Jurkat, Clone E6-1 (cell line): ENCODE results near the gene CYBC1.

ENCODE experiments used
- DNase-seq: peaks from one replicate; pipeline ENCODE4 v3.0.0-alpha.2; 2011; ENCODE audit warnings: low read depth, low spot score
- H3K4me3 ChIP-seq: 2 replicates; pipeline ENCODE4 v1.5.1; 2011; ENCODE audit warnings: mild to moderate bottlenecking, low read length, control low read depth, moderate library complexity

CYBC1 gene

GRCh38 chr17:82399041-82399441 lies 51.5 kb downstream of the CYBC1 start:
- no peak for DNase-seq
- no peak overlapping the region for H3K4me3 ChIP-seq

GRCh38 chr17:82397449-82398335 lies 52.9 kb downstream of the CYBC1 start:
- H3K4me3 ChIP-seq, result no peak overlapping the region
- no peak for DNase-seq

- H3K4me3 ChIP-seq, result no peak overlapping the region
- no peak for DNase-seq
These were observed 53.7 kb downstream of the CYBC1 start for GRCh38 chr17:82396601-82397435.

GRCh38 chr17:82394278-82394677 lies 56.3 kb downstream of the CYBC1 start:
- no peak for DNase-seq
- no peak overlapping the region for H3K4me3 ChIP-seq

- DNase-seq, result no peak
- H3K4me3 ChIP-seq, result no peak overlapping the region
These were observed 57.6 kb downstream of the CYBC1 start for GRCh38 chr17:82392941-82393340.
